ENCODE data around the gene ATF4.
"Not testable (repeated sequence)": the region's sequence is repeated elsewhere in the genome, so short reads cannot be mapped to it uniquely, and the experiment has no call there.

GRCh38 chr22:39507021-39507420, 13.3 kb upstream of the ATF4 start:
- TF ChIP-seq CTCF (IDR thresholded peaks at IDR 0.05; ENCODE audit: low read depth, low read length); POLR2A (IDR thresholded peaks at IDR 0.05; ENCODE audit: extremely low read depth, insufficient read length); MYC (IDR thresholded peaks at IDR 0.05; ENCODE audit: low read depth, low read length); MAX (IDR thresholded peaks at IDR 0.05; ENCODE audit: low read depth, low read length): not testable (repeated sequence)

Data from NB4 (cell line).